HepG2 (cell line): Measurements from ENCODE around the gene HOXA7. TPM values are rescaled to one million over a fixed set of nuclear protein-coding genes. Genes with fewer than 3 reads are reported as not detected.

Source experiments
- ATAC-seq: fragments of 200-7000 bp; cut with Tn5 transposase; 3 replicates; pipeline ENCODE4 v1.9.1; 2020; ENCODE audit warnings: mild to moderate bottlenecking, moderate library complexity
- BruUV-seq: library from RNA; stranded (reverse); fragments of 400-500 nt; replicated peaks from 2 replicates; lab custom pipeline; 2021; lab: Mats Ljungman, UMichigan
- CTCF ChIA-PET: fragments of 300-600 bp; formaldehyde crosslinking; extraction: SDS; loops from one replicate; lab custom pipeline; 2021; ENCODE audit warnings: low total read pairs, inconsistent platforms, low intra/inter-chr PET ratio; lab: Yijun Ruan, JAX
- POLR2A ChIA-PET: fragments of 350-600 bp; sonication (Branson Sonifier 250); formaldehyde crosslinking; loops from one replicate; lab custom pipeline; 2020; ENCODE audit warnings: antibody characterized with exemption, inconsistent platforms; lab: Yijun Ruan, JAX
- DNase-seq: peaks from one replicate; pipeline ENCODE4 v3.0.0-alpha.2; 2015; ENCODE audit warnings: low spot score
- FAIRE-seq: peaks from 3 replicates; lab custom pipeline; 2011; peaks lifted over from hg19 to GRCh38; lab: Jason Lieb, UNC
- H2AFZ ChIP-seq: one replicate; pipeline ENCODE4 v1.6.1; 2011; ENCODE audit warnings: low read length, inconsistent platforms
- H3K27ac ChIP-seq: fragments of 300-600 bp; 3 replicates; pipeline ENCODE4 v1.8.0; 2011; ENCODE audit warnings: mixed run types, mild to moderate bottlenecking, mixed read lengths, low read length, inconsistent platforms; ENCODE audit not compliant: insufficient read depth; ENCODE audit errors: extremely low read length
- H3K27me3 ChIP-seq, 2 experiments: fragments of 200-600 bp in 1 of 2; 2 replicates in 1 of 2; 3 replicates in 1 of 2; pipeline versions ENCODE4 v1.6.0 to v1.8.0; 2011; ENCODE audit warnings: low read length in 2 of 2, mild to moderate bottlenecking in 2 of 2, moderate library complexity in 2 of 2, inconsistent platforms in 1 of 2; ENCODE audit not compliant: insufficient read depth in 2 of 2, control insufficient read depth in 1 of 2
- H3K36me3 ChIP-seq, 2 experiments: fragments of 200-600 bp in 1 of 2; replicated peaks in 1 of 2; 2 replicates in 1 of 2; 3 replicates in 1 of 2; pipeline versions ENCODE4 v1.5.1 to v1.8.0; 2011; ENCODE audit warnings: low read length in 2 of 2, inconsistent platforms in 1 of 2; ENCODE audit not compliant: insufficient read depth in 2 of 2, control insufficient read depth in 1 of 2
- H3K4me1 ChIP-seq: 2 replicates; pipeline ENCODE4 v1.5.1; 2012; ENCODE audit warnings: low read length, inconsistent platforms; ENCODE audit not compliant: insufficient read depth
- H3K4me2 ChIP-seq: 2 replicates; pipeline ENCODE4 v1.6.0; 2011; ENCODE audit warnings: low read depth, low read length, inconsistent platforms
- H3K4me3 ChIP-seq, 3 experiments: fragments of 200-600 bp in 1 of 3; sonication (generic), shearing (Covaris generic) in 1 of 3; replicated peaks in 1 of 3; 2 replicates each; pipeline ENCODE4 v1.5.1; 2011 to 2016; ENCODE audit warnings: low read length in 3 of 3, inconsistent platforms in 2 of 3, low read depth in 2 of 3, mild to moderate bottlenecking in 2 of 3, control low read depth in 1 of 3, mixed read lengths in 1 of 3; ENCODE audit not compliant: insufficient read depth in 1 of 3
- H3K79me2 ChIP-seq: one replicate; pipeline ENCODE4 v1.6.1; 2011; ENCODE audit warnings: low read length, inconsistent platforms; ENCODE audit not compliant: insufficient read depth
- H3K9ac ChIP-seq: 2 replicates; pipeline ENCODE4 v1.6.0; 2011; ENCODE audit warnings: mild to moderate bottlenecking, low read depth, low read length, inconsistent platforms; ENCODE audit not compliant: insufficient read depth
- H3K9me3 ChIP-seq: 2 replicates; pipeline ENCODE4 v1.5.1; 2012; ENCODE audit warnings: mild to moderate bottlenecking, low read length
- H4K20me1 ChIP-seq: 2 replicates; pipeline ENCODE4 v1.6.0; 2011; ENCODE audit warnings: inconsistent platforms, mild to moderate bottlenecking, low read length, moderate library complexity; ENCODE audit not compliant: insufficient read depth
- CAMTA2 ChIP-seq: sonication (generic); formaldehyde crosslinking; IDR thresholded peaks from 2 replicates; pipeline ENCODE4 v1.4.0; 2020; ENCODE audit warnings: mild to moderate bottlenecking, missing genetic modification reagents, borderline replicate concordance
- HNRNPLL ChIP-seq: fragments of 200-400 bp; formaldehyde crosslinking; IDR thresholded peaks from 2 replicates; pipeline ENCODE4 v1.6.1; 2017; ENCODE audit warnings: mild to moderate bottlenecking, low read depth, low read length; ENCODE audit not compliant: poor library complexity, severe bottlenecking
- JUND ChIP-seq: sonication (generic); formaldehyde crosslinking; IDR thresholded peaks from 2 replicates; pipeline ENCODE4 v1.8.0; 2022; ENCODE audit warnings: mild to moderate bottlenecking, missing genetic modification reagents
- PCBP1 ChIP-seq: fragments of 200-400 bp; formaldehyde crosslinking; IDR thresholded peaks from 2 replicates; pipeline ENCODE4 v1.6.1; 2017; ENCODE audit warnings: mild to moderate bottlenecking, low read depth, low read length, borderline replicate concordance
- RBM22 ChIP-seq: fragments of 200-400 bp; formaldehyde crosslinking; optimal IDR thresholded peaks from 2 replicates; pipeline ENCODE3; 2017; ENCODE audit warnings: mild to moderate bottlenecking, low read length, moderate library complexity
- XRCC5 ChIP-seq: fragments of 200-400 bp; formaldehyde crosslinking; optimal IDR thresholded peaks from 2 replicates; pipeline ENCODE3; 2017; ENCODE audit warnings: mild to moderate bottlenecking, low read length
- ZIK1 ChIP-seq: sonication (generic); formaldehyde crosslinking; IDR thresholded peaks from 2 replicates; pipeline ENCODE4 v1.5.0; 2020; ENCODE audit warnings: mild to moderate bottlenecking, low read depth, missing genetic modification reagents, borderline replicate concordance
- ZMYM4 ChIP-seq: sonication (generic); formaldehyde crosslinking; IDR thresholded peaks from 2 replicates; pipeline ENCODE4 v1.8.1; 2023; ENCODE audit warnings: mild to moderate bottlenecking, missing genetic modification reagents
- ZNF383 ChIP-seq: sonication (generic); formaldehyde crosslinking; IDR thresholded peaks from 2 replicates; pipeline ENCODE4 v1.4.0; 2020; ENCODE audit warnings: missing genetic modification reagents, mild to moderate bottlenecking, borderline replicate concordance
- ZNF432 ChIP-seq: sonication (generic); formaldehyde crosslinking; IDR thresholded peaks from 2 replicates; pipeline ENCODE4 v1.5.0; 2020; ENCODE audit warnings: missing genetic modification reagents, mild to moderate bottlenecking, borderline replicate concordance
- ZNF558 ChIP-seq: sonication (generic); formaldehyde crosslinking; IDR thresholded peaks from 2 replicates; pipeline ENCODE4 v1.9.0; 2022; ENCODE audit warnings: mild to moderate bottlenecking, missing genetic modification reagents, borderline replicate concordance
- ZNF792 ChIP-seq: IDR thresholded peaks from 2 replicates; pipeline ENCODE4 v1.6.1; 2016
- WGBS: methylation state at CpG from one replicate; pipeline ENCODE4 v1.1.6; 2017; ENCODE audit warnings: low lambda C conversion rate; 5-methylcytosine and 5-hydroxymethylcytosine counted together
- in situ Hi-C: cut with HindIII; loops from 2 replicates; pipeline ENCODE4 v1.10.0; 2017; ENCODE audit warnings: low pct_unique_long_range_greater_than_20kb; ENCODE audit not compliant: extremely low pct_ligation_motif_present
- intact Hi-C: fragments of 100-400 bp; cut with micrococcal nuclease; formaldehyde crosslinking; loops from one replicate; pipeline ENCODE4 v1.10.0; 2022; ENCODE audit not compliant: unreplicated experiment
- polyA plus RNA-seq, 8 experiments: library from polyadenylated mRNA; depleted of rRNA in 3 of 8; stranded (reverse) in 7 of 8; unstranded in 1 of 8; fragments of >200 nt; fragmentation: Illumina TruSeq in 4 of 8; extraction: Trizol in 4 of 8; gene quantifications; 2 replicates each; pipeline versions ENCODE4 v1.2.1 to v1.2.3, GENCODE V29; 2011 to 2016; ENCODE audit warnings: low read depth in 4 of 8, missing spikeins in 1 of 8, mixed read lengths in 1 of 8; ENCODE audit not compliant: insufficient read depth in 1 of 8
- total RNA-seq, 5 experiments: library from RNA; depleted of rRNA; stranded (reverse); fragments of >200 nt; fragmentation: Illumina TruSeq; extraction: Trizol; gene quantifications; 2 replicates each; pipeline ENCODE4 v1.2.3, GENCODE V29; 2016; ENCODE audit warnings: low read depth in 1 of 5
- TF ChIP-seq, protein P1 (sequence below): sonication (generic); formaldehyde crosslinking; IDR thresholded peaks from 2 replicates; pipeline ENCODE4 v1.8.1; 2023; ENCODE audit warnings: mild to moderate bottlenecking, moderate library complexity, missing genetic modification reagents
- TF ChIP-seq, protein P2 (sequence below): sonication (generic); formaldehyde crosslinking; IDR thresholded peaks from 2 replicates; pipeline ENCODE4 v1.5.1; 2020; ENCODE audit warnings: mild to moderate bottlenecking, missing genetic modification reagents, moderate library complexity
- TF ChIP-seq, protein P3 (sequence below): sonication (generic); formaldehyde crosslinking; IDR thresholded peaks from 2 replicates; pipeline ENCODE4 v1.4.0; 2020; ENCODE audit warnings: missing genetic modification reagents, borderline replicate concordance

The HOXA7 gene
- total and polyA plus RNA-seq, 2 of the 13 experiments (the other 11 are each of a cell fraction or from before 2014, with no cell fraction given): 0.05 TPM; not detected in 1

DNA sequence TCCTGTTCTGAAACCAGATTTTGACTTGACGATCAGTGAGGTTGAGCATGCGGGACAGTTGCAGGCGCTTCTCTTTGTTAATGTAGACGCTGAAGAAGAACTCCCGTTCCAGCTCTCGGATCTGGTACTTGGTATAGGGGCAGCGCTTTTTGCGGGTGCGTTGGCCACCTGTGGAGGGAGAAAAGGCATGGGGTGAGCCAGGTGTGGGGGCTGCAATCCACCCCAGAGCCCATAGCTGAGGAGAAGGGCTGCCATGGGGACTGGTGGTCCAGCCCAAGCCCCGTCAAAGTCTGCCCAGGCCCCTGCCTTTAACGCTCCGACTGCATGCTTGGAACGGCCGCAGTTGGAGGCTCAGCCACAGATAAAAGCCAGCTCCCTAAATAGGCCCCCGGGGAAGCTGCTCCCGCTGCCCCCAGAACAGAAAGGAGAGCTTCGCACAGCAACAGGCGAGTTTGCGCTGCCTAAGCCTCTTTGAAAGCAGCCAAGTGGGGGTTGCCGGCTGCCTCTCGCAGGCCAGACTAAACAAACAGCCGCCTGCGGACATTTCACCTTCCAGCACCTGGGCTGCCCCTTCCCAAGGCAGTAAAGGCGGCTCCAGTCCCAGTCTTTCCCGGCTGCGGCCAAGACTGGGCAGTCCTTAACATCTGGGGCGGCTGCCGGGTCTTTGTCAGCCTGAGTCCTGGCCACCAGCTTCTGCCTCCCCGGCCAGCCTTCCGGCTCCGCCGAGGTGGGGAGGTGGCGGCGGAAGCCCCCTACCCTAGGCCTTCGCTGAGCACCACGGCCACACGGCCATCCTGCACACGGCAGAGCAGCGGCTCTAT is 26.6 kb upstream of the HOXA7 start:
- intact Hi-C loops (no loop called here), in situ Hi-C loops (no loop called here)
- ChIA-PET POLR2A (no interaction called here), CTCF (no interaction called here)
- H4K20me1 ChIP-seq: peaks cover 6% of the 10 kb centered on the region; the same call in 1 of the 2 replicates
- ATAC-seq (peak; percentile 16), FAIRE-seq (no peak), DNase-seq (no peak)
- H3K4me3 ChIP-seq: peak overlapping the region in 2 of 3 experiments; percentile 64 to 67; a peak in 2 of 6 replicates
- peaks cover 42% of the 10 kb centered on the region for H3K4me1 ChIP-seq
- BruUV-seq: no TSS peak
- no peak overlapping the region for H3K27ac ChIP-seq
- no peak overlapping the region for H3K9ac ChIP-seq
- H3K36me3 ChIP-seq: no peaks in the 10 kb centered on the region
- H3K9me3 ChIP-seq: no peaks in the 10 kb centered on the region
- no peaks in the 10 kb centered on the region for H3K79me2 ChIP-seq
- WGBS: 34% methylated on average over 14 of the region's 39 CpGs
- peaks cover 28 to 93% of the 10 kb centered on the region in 2 experiments for H3K27me3 ChIP-seq
- H3K4me2 ChIP-seq: peak overlapping the region; percentile 84
- no peak overlapping the region for H2AFZ ChIP-seq
- peak; percentile 18 for TF ChIP-seq XRCC5
- TF ChIP-seq RBM22: no peak
- TF ChIP-seq ZNF432 (CRISPR knock-in tag): no peak
- TF ChIP-seq, protein P1, sequence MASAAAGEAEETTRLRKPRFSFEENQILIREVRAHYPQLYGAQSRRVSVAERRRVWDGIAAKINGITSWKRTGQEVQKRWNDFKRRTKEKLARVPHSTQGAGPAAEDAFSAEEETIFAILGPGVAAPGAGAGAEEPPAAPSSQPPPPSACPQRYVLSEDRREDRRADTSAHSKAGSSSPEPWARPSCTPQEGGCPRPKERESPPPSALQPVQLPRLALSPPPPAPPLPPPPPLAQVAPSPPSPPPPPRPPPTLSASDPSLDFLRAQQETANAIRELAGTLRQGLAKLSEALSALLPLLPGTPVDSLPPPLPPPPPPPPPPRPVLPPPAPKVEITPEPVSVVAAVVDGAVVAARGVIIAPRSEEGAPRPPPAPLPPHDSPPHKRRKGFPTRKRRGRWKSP (CRISPR knock-in tag): 0 out of 2 replicates have a peak, but pooled peaks have one; percentile 9
- no peak for TF ChIP-seq ZNF383 (CRISPR knock-in tag)
- no peak for TF ChIP-seq ZNF792
- no peak for TF ChIP-seq ZIK1 (CRISPR knock-in tag)
- peak; percentile 8 for TF ChIP-seq HNRNPLL
- 0 out of 2 replicates have a peak, but pooled peaks have one; percentile 34 for TF ChIP-seq PCBP1
- TF ChIP-seq CAMTA2 (CRISPR knock-in tag): no peak
- TF ChIP-seq, protein P2, sequence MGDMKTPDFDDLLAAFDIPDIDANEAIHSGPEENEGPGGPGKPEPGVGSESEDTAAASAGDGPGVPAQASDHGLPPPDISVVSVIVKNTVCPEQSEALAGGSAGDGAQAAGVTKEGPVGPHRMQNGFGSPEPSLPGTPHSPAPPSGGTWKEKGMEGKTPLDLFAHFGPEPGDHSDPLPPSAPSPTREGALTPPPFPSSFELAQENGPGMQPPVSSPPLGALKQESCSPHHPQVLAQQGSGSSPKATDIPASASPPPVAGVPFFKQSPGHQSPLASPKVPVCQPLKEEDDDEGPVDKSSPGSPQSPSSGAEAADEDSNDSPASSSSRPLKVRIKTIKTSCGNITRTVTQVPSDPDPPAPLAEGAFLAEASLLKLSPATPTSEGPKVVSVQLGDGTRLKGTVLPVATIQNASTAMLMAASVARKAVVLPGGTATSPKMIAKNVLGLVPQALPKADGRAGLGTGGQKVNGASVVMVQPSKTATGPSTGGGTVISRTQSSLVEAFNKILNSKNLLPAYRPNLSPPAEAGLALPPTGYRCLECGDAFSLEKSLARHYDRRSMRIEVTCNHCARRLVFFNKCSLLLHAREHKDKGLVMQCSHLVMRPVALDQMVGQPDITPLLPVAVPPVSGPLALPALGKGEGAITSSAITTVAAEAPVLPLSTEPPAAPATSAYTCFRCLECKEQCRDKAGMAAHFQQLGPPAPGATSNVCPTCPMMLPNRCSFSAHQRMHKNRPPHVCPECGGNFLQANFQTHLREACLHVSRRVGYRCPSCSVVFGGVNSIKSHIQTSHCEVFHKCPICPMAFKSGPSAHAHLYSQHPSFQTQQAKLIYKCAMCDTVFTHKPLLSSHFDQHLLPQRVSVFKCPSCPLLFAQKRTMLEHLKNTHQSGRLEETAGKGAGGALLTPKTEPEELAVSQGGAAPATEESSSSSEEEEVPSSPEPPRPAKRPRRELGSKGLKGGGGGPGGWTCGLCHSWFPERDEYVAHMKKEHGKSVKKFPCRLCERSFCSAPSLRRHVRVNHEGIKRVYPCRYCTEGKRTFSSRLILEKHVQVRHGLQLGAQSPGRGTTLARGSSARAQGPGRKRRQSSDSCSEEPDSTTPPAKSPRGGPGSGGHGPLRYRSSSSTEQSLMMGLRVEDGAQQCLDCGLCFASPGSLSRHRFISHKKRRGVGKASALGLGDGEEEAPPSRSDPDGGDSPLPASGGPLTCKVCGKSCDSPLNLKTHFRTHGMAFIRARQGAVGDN: 0 out of 2 replicates have a peak, but pooled peaks have one; percentile 12
- no peak for TF ChIP-seq JUND (CRISPR knock-in tag)
- TF ChIP-seq, protein P3, sequence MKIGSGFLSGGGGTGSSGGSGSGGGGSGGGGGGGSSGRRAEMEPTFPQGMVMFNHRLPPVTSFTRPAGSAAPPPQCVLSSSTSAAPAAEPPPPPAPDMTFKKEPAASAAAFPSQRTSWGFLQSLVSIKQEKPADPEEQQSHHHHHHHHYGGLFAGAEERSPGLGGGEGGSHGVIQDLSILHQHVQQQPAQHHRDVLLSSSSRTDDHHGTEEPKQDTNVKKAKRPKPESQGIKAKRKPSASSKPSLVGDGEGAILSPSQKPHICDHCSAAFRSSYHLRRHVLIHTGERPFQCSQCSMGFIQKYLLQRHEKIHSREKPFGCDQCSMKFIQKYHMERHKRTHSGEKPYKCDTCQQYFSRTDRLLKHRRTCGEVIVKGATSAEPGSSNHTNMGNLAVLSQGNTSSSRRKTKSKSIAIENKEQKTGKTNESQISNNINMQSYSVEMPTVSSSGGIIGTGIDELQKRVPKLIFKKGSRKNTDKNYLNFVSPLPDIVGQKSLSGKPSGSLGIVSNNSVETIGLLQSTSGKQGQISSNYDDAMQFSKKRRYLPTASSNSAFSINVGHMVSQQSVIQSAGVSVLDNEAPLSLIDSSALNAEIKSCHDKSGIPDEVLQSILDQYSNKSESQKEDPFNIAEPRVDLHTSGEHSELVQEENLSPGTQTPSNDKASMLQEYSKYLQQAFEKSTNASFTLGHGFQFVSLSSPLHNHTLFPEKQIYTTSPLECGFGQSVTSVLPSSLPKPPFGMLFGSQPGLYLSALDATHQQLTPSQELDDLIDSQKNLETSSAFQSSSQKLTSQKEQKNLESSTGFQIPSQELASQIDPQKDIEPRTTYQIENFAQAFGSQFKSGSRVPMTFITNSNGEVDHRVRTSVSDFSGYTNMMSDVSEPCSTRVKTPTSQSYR (CRISPR knock-in tag): no peak
- TF ChIP-seq ZMYM4 (CRISPR knock-in tag): no peak
- no peak for TF ChIP-seq ZNF558 (CRISPR knock-in tag)
